ENCODE data around the gene CASTOR1.

The CASTOR1 gene

DNA sequence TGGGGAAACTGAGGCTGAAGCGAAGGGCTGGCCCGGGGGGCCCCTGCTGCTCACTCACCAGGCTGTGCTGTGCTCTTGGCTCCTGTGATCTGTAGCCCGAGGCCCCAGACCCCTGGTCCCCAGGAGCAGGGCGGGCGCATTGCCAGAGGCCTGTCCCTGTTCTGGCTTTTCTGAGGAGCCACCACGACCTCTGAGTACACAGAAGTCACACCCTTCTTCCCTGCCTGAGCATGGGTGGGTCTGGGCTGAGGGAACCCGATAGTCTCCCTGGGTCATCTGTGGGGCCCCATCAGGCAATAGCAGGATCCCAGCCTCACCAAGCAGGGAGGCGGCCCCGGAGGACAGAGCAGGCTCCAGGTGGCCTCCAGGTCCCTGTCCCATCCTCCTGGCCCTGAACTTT is 5.1 kb downstream of the CASTOR1 start:
- DNase-seq = no peak

DNA sequence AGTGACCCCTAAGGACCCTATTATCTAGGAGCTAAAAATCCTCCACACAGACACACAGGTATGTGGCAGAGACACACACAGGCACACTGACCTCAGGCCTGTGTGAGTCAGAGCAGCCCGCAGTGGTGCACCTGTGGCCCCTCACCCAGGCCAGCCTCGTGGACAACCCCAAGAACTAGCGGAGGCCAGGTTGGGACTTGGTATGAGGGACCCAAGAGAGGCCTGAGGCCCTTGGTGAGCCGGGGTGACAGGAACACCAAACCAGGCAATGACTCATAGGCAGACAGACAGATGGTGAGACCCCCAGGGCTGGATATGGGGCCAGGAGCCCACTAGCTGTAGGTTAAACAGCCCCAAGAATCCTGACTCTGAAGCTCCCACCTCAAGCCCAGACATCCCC is 6.0 kb downstream of the CASTOR1 start:
- DNase-seq = no peak

DNA sequence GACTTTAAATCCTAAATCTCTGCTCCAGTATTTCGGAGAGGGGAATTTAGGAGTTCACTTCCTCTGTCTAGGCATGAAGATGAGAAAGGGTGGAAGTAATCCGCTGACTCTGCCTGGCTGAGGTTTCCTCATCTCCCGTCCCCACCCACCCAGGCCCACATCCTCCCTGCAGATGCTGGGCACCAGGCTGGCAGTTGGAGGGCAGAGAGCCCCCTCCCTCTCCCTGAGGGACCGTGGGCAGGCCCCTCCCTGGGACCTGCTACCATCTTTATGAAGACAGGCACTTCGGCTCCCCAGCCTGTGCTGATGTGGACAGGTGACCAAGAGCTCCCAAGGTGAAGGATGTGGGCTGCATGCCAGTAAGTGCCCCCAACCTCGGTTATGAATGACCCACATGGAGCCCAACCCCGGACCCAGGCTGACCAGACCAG is 6.7 kb downstream of the CASTOR1 start:
- peak in 1 of 5 experiments; percentile 65 for DNase-seq

DNA sequence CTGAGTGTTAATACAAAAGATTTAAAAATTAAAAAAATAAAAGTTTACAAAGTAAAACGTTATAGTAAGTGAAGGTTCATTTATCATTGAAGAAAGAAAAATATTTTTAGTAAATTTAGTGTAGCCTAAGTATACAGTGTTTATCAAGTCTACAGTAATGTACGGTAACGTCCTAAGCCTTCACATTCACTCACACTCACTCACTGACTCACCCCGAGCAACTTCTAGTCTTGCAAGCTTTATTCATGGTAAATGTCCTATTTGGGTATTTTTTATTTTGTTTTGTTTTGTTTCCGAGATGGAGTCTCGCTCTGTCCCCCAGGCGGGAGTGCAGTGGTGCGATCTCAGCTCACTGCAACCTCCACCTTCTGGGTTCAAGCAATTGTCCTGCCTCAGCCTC is 8.8 kb downstream of the CASTOR1 start:
- no peak for DNase-seq

DNA sequence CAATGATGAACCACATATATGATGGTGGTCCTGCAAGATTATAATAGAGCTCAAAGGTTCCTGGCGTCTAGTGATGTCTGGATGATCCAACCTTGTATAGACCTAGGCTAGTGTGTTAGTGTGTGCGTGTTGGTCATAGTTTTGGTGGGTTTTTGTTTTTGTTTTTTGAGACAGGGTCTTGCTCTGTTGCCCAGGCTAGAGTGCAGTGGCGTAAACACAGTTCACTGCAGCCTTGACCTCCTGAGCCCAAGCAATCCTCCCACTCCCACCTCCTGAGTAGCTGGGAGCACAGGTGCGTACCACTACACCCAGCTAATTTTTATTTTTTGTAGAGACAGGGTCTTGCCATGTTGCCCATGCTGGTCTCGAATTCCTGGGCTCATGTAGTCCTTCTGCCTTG is 9.4 kb downstream of the CASTOR1 start:
- no peak for DNase-seq

DNA sequence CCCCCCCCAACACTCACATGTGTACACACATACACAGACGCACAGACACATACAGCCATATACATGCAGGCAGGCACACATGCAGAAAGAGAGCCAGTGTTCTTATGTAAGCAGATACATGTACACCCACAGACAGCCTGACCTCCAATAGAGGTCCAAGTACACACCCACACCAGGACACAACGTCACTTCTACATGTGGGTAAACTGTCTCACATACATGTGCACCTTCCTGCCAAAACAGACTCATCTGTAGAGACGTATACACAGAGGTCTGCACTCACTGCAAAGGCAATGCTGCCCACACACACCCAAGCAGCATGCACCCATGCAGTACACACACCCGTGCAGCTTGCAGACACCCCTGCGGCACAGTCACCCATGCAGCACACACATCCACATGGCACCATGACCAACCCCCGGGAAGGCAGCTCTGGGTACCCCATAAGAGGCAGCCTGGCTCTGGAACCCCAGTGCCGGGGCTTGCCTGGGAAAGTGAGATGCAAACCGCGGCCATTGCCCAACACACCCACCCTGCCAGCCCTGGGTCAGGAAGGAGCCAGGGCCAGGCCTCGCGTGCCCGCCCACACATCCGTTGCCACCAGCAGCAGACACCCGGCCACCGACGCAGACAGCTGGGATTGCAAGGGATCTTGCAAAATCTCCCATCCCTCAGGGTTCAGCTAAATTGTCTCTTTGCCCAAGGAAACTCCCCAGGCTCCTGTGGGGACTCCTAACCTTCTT is 10.1 kb downstream of the CASTOR1 start:
- no peak for DNase-seq

DNA sequence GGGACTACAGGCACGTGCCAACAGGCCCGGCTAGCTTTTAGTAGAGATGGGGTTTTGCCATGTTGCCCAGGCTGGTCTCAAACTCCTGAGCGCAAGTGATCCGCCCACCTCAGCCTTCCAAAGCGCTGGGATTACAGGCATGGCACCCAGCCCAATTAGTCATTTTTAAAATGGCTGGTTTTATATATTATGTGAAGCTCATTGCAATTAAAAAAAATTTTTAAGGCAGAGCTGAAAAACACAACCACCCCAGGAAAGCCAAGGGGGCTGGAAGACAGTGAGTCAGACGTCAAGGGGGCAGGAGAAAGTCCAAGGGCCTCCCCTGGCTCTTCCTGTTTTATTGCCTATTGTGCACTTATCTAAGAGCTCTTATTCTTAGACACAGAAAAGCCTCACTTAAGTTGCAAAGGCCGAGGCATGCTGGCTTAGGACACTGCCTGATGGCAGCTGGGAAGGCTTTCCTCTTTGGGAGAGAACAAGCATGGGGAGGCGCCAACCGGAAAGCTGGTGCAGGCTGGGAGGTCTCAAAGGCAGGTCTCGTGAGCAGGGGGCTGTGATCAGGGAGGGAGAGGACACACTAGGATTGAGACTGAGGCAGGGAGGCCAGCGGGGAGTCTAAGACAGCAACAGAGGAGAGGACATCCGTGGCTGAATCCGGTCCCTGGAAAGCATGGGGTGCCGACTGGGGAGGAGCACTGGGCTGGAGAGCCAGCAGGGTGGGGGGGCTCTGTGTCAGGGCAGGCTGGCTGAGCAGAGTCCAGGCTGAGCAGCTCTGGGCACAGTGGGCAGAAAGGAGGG is 11.6 kb downstream of the CASTOR1 start:
- no peak for DNase-seq

DNA sequence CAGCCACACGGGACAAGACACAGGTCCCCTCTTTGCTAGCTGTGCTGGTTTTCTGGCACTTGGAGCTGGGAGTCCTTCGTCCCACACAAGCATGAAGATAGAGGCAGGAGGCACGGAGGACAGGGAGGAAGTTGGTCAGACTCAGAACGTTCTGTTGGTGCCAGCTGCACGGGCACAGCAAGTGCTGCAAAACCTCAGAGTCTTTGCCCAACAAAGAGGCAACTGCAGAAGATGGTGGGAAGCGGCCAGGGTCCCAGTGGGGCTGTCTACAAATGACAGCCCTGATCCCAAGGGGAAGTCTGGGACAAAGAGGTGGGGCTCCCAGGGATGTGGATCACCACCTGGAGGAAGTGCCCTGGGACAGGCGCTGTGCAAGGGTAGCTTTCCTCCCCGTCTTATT is 13.3 kb downstream of the CASTOR1 start:
- peak in 1 of 5 experiments; percentile 61 for DNase-seq

DNA sequence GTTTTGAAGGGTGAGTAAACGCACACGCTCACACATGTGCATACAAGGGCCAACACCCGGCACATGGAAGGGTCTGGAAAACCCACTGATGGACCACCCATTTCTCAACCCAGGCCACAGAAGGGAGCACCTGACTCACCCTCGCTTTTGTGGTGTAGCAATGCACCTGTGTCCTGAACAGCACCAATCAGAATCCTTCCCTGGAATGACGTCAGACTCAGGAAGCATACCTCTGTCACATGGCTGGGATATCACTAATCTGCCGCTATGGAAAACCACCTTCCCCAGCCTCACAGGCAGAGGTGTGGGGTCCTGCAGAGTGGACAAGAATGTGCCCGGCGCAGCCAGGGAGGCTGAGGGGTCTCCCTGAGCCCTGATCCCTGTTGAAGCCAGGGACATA is 13.7 kb downstream of the CASTOR1 start:
- peak in 1 of 5 experiments; percentile 52 for DNase-seq

DNA sequence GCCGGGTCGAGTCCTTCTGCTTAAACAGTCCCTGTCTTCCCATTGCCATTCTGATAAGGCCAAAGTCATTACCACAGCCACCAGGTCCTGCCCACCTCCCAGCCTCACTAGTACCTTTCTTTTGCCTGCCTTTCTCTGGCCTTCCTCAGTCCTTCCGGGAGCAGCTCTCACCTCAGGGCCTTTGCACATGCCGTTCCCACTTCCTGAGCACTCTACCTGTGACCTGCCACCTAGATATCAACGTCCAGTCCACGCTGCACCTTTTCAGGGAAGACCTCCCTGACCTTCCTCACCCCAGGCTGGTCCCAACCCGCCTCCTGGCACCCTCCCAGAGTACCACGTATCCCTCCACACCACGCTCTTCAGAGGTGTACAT is 14.9 kb downstream of the CASTOR1 start:
- no peak for DNase-seq

DNA sequence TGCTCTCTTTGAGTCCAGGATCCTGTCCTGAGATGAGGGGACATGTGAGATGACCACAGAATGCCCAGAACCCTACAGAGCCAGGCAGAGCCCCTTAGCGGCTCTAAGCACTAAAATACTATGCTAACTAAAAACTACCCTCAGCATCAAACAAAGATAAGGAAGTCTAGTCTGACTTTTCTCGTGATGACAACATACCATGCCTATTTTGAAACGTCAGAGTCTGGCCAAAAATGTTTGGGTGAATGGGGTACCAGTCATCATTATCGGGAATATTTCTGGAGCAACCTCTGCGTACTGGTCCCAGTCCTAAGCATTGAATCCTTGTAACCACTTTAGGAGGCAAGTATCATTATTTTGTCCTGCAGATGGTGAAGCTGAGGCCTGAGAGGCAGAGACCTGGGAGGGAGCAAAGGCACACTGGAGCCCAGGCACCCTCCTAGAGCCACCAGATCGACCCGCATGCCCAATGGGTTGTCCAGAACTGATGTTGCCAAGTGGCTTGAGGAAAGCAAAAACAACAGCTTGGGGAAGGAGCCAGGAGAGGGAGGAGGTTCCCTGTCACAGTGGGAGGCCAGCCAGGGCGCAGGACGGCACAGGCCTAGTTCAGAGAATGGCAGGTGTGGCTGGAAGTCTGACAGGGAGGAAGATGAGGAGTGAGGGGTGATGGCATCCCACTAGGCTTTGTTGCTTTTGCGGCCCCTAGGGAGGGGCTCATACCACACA is 15.4 kb downstream of the CASTOR1 start:
- no peak for DNase-seq

DNA sequence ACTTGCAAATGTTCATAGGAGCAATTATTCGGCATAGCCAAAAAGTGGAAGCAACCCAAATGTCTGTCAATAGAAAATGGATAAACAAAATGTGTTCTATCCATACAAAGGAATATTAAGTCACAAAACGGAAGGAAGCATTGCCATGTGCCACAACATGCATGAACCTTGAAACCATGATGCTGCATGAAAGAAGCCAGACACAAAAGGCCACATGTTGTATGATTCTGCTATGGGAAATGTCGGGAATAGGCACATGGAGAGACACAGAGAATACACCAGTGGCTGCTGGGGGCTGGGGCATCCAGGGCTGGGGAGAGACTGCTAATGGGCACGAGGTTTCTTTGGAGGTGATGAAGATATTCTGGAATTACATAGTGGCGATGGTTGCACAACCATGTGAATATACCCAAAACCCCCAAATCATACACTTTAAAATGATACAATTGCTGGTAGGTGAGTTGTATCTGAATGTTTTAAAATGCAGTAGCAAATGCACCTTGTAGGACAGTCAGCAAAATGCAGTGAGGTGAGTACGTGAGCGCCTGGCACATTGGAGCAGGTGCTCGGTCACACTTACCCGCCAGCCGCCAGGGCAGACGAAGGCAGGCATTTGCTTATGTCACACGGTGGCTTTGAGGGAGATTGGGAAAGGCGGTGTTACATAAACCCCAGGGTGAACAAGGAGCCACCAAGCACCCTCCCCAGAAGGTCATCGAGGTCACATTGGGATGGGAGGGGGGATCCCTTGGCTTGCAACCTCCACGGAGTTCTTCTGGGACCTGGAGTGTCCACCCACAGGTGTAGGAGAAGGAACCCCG is 16.3 kb downstream of the CASTOR1 start:
- no peak for DNase-seq

DNA sequence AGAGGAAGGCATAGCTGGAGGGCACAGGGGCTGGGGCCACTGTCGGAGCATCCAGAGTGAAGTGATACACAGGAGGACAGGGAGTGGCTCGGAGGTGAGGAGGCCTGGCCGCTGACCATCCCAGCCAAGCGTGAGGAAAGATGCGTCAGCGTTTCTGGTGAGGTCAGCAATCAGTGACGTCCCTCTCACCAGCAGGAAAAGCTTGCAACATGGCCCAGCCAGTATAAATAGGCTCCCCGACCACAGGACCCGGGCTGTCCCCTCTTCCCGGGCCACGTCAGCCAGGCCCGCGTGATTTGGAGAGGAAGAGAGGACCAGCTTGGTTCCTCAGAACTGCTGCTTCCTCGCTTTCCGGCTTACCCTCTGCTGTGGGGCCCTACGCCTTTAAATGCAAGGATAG is 18.5 kb downstream of the CASTOR1 start:
- DNase-seq = no peak

DNA sequence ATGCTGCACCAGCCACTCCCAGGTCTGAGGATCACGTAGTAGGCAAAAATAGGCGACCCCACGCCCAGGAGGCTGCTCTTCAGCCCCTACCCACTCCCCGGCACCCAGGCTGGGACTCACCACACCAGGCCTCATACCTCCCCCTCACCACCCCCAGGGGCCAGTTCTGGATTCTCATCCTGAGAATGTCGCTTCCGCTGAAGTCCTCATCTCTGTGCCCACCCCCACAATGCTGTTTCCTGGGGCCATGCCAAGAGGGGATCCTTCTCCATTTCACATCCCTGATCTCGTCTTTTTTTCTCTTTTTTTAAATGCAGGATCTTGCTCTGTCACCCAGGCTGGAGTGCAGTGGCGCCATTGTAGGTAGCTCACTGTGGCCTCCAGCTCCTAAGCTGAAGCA is 21.0 kb downstream of the CASTOR1 start:
- no peak for DNase-seq

DNA sequence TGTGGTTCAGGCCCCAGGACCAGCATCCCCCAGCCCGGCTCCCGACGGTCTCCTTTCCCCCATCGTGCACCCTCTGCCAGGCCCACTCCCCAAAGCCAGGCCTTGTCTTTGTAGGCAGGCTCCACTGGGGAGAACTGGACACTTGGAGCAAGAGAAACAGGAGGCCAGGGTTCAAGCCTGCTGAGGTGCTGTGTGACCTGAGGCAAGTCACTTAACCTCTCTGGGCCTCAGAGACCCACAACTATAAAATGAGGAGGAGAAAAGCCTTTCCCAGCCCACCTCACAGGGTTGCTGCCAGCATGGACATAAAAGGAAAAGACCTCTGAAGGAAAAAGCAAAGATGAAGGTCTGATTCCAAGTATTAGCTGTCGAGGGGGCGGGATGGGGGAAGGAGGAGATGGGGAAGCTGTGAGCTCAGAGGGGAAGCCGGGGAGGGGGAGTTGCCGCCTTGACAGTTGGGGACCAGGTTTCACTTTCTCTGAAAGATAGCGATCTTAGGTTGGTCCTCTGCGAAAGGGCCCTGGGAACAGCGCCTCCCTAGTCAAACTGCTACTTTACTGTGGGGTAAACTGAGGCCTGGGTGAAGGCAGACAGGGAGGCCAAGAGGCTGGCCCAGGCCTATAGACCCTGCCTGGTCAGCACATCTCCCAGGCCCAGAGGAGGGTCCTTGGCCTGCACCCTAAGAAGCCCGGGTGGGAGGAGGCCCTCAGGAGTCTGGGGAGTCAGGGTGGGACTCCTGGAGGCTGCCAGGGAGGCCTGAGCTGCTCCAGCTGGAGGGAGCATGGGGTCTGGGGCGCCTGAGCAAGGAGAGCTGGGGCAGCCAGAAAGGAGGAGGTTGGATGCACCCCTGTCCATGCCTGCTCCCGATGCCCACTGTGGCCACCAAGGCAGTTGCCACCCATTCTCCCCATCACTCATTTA is 21.7 kb downstream of the CASTOR1 start:
- peak in 3 of 5 experiments; percentile 46 to 90 (median 49) for DNase-seq

DNA sequence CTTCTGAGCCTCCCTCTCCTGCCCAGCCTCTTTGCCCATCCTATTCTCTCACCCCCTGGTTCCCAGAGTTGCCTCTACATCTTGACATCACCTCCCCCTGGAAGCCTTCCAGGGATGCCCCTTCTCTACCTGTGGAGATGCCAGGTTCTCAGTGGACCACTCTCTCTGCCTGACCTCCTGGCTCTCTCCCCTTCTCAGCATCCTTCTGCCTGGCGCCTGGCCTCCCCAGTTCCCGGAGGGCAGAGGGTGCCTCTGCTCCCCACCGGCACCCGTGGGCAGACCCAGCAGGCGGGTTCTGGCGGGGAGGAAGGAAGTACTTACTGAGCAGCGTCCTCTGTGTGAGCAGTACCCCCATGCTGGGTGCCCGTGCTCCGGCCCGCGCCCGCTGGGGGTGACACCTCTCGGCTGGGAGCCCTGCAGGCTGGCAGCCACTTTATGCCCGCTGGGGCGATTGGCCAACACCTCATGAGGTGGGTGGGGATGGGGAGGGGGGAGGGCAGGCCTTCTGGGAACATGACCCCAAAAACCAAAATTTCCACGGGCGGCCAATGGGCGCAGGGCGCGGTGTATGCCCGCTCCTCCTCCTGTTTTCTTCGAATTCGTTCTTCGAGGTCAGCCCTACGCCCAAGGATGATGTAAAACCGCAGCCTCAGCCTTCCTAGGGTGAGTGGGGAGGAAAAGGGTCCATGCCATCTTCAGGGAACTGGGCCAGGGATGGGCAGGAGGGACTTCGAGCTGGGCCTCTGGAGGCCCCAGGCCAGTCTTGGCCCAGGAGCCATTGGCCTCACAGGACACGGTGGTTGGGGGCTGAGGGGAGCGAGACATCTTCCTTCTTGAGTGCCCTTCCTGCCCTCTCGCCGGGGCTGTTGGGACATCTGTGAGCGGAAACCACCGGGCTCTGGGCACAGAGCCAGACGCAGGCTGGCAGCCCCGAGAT is 22.6 kb downstream of the CASTOR1 start, which contains the start of gene OSM:
OSM (minus strand) TSS at position 407 of the 937 bp plus-strand sequence; CDS start at position 355, 52 bp downstream.
- peak; percentile 32 to 93 (median 51) for DNase-seq

DNA sequence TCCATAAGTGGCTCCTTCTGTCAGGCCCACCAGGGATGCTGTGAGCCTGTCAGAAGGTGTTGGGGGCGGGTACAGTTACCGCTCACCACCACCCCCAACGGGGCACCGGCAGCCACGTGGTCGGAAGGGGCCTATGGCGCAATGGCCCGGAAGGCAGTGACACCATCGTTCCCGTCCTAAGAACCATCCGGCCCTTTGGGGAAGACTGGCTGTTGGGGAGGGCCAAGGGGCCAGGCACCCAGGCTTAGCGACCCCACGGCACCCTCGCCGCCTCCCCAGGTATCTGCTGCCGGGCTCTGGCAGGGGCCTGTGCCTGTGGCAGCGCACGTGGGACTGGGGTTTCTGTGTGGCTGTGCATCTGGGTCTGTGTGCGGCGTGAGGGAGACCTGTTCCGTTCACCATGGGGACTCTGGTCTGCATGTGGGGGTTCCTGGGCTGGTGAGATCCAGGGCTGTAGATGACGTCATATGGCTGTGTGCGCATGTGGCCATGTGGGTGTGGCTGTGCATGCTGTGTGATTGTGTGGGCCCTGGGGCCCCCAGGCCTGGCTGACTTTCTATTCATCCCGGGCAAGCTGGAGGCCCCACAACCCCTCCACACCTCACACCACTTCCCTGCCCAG is 23.4 kb downstream of the CASTOR1 start:
- DNase-seq = peak; percentile 53 to 94 (median 78)

DNA sequence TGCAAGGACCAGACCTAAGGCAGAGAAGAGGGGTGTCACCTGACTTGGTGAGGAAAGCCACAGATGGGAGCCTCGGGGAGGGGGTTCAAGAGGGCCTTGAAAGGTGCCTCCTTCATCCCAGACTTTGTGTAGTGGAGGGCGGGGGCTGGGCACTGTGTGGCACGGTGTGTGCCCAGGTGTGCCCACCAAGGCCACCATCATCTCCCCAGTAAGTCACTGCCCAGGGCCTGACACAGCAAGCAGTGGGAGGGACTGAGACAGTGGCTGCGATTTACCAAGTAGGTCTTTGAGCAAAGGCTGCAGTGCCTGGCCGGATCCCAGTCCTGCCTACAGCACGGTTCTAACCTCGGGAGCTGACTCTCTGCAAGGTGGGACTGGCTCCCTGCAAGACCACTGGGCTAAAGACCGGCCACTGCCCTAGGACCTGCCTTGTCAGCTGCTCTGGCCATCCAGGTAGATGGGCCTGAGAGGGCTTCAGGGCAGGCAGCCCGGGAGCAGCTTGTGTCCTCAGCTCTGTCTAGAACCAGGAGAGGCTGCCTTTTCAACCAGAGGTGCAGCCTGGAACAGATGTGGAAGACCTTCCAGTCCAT is 24.1 kb downstream of the CASTOR1 start:
- no peak for DNase-seq

DNA sequence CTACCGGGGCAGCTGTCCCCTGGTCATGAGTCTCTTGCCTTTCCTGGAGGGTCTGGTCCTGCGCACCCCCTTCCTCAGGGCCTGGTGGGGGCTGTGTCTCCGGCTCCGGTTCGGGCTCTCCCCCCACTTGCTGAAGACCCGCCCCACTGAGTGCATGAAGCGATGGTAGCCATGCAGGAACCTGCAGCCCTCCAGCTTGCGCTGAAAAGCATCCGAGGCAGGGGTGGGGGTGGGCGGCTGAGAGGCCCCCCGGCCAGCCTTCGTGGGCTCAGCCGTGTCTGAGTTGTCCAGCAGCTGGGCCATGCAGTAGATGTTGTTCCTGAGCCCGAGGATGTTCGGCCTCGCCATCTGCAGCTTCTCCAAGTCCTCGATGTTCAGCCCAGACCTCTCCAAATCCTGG is 25.4 kb downstream of the CASTOR1 start:
- DNase-seq = no peak
